Fibroblast of lung (primary cell): ENCODE data around the gene CFAP410.

ENCODE experiments used
- CTCF ChIP-seq, 2 donors: IDR thresholded peaks in 1 of 2; conservative IDR thresholded peaks in 1 of 2; 1 replicate in 1 of 2; 2 replicates in 1 of 2; pipeline ENCODE4 v1.5.1; 2011 to 2012; ENCODE audit warnings: low read length in 2 of 2, control low read depth in 1 of 2, inconsistent platforms in 1 of 2, low read depth in 1 of 2, mild to moderate bottlenecking in 1 of 2
- EZH2 ChIP-seq: IDR thresholded peaks from 2 replicates; pipeline ENCODE4 v1.5.1; 2012; ENCODE audit warnings: low read length, control low read depth, mild to moderate bottlenecking; ENCODE audit errors: missing control alignments

GRCh38 chr21:44379991-44380865 lies 41.0 kb upstream of the CFAP410 start:
- no peak for TF ChIP-seq EZH2
- TF ChIP-seq CTCF (conservative IDR thresholded peaks at IDR 0.05 in 1 of 2, IDR thresholded peaks at IDR 0.05 in 1 of 2; ENCODE audit: low read depth in 1 of 2, low read length in 2 of 2) = no peak
